HG03095 (cell line): Measurements from ENCODE around the gene NPIPB8.
"Not testable (repeated sequence)": the region's sequence is repeated elsewhere in the genome, so short reads cannot be mapped to it uniquely, and the experiment has no call there.

Experiments
- ATAC-seq: cut with Tn5 transposase; IDR thresholded peaks from one replicate; pipeline ENCODE4 v1.9.1; 2021; ENCODE audit warnings: moderate library complexity; ENCODE audit not compliant: unreplicated experiment

Gene NPIPB8

DNA sequence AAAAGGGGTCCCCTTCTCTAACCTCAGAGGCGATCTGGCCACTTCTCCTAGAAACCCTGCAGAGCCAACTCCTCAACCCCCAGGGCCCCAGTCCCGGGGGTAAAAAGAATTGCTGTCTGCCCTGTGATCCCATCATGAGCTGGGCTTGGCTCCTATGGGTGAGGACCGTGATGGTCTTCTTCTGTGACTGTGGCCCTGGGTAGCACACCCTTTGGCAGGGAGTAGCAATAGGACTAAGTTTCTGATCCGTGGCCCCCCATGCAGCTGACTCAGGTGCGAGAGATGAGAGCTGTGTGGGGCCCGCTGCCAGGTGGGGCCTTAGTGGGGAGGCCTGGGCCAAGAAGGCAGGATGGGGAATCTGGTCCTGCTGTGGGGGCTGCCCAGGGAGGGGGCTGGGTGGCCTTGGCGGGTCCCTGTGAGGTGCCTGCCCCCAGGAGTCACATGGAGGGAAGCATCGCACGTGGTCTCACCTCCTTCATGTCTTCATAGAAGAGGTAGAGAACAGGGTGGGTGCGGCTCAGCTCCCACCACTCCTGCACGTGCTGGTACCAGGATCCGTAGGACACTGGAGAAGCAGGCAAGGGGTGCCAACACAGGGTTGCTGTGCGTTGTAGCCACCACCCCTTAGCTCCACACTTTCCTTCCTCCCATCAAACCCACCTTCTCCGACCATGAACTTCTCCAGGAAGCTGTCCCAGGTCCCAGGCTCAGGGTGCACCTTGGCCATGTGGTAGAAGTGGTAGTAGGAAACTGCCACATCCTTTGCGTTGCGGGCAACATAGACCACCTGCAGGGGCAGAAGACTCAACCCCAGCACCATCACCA, 31.4 kb upstream of the NPIPB8 start:
- ATAC-seq: no peak

DNA sequence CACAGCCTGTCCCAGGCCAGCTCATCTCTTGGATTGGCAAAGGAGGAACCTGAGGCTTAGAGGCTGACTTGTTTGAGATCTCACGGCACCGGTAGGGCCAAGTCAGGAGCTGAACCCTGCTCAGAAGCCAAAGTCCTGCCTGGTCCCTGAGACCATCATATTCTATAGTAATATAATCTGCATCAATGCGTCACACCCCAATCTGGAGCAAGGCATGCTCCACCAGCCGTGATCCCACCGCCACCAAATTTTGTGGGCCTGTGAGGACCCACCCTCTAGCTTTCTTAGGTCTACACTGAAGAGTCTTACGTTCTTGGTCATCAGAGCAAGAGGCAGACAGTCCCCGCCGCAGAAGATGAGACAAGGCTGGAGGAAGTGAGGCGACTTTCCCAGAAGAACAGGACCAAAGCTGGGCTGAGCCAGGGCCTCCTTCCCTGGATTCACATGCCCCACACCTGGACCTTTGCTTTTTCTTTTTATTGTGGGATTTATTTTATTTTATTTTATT, 30.7 kb upstream of the NPIPB8 start:
- no peak for ATAC-seq

DNA sequence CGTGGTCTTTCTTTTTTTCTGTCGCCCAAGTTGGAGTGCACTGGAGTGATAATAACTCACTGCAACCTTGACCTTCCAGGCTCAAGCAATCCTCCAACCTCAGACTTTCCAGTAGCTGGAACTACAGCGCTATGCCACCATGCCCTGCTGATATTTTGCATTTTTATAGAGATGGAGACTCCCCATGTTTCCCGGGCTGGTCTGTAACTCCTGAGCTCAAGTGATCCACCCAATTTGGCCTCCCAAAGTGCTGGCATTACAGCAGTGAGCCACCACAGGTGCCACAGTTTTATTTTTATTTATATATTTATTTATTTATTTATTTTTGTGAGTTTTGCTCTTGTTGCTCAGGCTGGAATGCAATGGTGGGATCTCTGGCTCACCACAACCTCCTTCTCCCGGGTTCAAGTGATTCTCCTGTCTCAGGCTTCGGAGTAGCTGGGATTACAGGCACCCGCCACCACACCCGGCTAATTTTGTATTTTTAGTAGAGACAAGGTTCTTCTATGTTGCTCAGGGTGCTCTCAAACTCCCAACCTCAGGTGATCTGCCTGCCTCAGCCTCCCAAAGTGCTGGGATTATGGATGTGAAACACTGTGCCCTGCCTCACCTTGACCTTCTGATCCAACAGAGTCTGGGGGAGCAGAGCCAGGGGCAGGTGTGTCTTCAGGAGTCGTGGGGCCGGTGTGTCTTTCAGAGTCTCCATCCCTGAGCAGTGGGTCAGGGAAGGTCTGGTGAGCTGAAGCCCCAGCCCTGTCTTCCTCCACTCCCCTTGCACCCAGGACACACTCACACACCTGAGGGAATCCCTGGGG, 30.0 kb upstream of the NPIPB8 start:
- not testable (repeated sequence) for ATAC-seq

DNA sequence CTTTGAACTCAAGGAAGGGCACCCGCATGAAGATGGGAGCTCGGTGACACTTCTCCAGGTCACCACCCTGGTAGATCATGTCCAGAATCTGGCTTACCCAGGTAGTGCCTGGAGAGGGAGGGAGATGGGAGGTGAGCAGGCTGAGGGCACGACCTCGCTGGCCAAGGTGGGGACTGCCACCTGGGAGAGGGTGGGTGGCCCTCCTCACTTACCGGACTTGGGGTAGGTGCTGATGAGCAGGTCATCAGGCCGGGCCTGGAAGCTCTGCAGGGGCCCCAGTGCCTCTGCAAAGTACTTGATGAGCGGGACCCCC, 29.4 kb upstream of the NPIPB8 start:
- not testable (repeated sequence) for ATAC-seq

DNA sequence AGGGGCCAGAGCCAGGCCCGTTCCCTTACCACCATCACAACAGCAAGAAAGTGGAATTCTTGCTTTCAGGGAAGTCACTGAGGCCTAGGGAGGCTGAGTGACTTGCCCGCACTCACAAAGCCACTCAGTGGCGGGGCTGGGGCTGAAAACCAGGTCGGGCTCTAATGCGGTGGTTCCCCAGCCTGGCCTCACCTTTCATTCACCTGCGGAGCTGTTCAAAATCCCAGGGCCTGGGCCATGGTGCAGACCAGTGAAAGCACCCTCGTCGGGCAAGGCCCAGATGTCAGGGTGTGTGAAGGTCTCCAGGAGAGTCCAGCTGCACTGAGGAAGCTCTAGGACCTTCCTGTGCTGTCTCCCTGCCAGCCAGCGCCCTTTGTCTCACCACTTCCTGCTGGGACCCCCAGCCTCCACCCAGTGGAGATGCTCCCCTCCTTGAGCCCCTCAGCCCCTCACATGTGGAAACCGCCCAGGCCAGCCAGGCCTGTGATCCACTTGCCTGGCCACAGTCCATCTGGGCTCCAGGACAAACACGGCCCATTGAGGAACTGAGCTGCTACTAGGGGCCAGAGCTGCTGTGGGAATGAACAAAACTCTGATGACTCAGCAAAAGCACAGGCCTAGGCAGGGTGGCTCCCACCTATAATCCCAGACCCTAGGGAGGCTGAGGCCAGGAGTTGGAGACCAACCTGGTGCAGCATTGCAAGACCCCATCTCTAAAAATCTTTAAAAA, 28.8 kb upstream of the NPIPB8 start:
- ATAC-seq: not testable (repeated sequence)

DNA sequence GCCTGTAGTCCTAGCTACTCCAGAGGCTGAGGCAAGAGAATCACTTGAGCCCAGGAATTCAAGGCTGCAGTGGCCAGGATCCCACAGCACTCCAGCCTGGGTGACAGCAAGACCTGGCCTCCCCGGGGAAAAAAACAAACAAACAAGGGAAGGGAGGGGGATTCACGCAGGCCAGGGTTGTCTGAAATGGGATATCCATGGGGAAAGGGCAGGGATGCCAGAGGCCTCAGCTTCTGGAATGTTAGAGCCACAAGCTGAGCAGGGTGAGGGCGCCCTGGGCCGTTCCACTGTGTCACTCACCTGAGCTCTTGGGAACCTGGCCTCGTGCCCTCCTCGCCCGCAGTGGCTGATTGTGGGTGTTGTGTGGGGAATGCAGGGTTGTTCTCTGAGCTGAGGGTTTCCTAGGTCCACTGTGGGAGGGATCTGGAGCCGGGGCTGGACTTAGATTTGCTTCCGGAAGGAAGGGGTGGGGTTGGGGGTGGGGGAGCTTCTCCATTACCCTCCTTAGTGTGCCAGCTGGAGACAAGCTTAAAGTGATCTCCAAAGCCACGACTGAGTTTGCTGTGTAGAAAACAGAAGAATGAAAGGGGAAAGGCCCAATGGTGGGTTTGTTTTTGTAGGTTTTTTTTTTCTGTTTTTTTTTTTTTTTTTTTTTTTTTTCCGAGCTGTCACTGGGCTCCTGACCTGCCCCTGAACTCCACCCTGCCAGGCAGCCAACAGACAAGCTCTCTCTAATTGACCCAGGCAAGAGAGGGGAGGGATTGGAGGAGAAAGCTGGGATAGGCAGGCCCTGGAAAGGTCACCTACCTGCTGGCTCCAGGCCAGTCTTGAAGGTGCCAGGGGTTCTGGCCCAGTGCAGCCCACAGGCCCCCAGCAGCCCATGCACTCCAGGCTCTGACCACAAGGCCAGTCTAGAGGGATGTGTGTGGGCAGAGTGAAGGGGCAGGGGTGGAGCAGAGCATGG, 28.0 kb upstream of the NPIPB8 start, which contains the start of gene SULT1A1:
TSS of gene SULT1A1 (minus strand) at position 414 of the 964 bp plus-strand sequence. CDS start 1,189 bp downstream, outside the sequence.
- no peak for ATAC-seq

DNA sequence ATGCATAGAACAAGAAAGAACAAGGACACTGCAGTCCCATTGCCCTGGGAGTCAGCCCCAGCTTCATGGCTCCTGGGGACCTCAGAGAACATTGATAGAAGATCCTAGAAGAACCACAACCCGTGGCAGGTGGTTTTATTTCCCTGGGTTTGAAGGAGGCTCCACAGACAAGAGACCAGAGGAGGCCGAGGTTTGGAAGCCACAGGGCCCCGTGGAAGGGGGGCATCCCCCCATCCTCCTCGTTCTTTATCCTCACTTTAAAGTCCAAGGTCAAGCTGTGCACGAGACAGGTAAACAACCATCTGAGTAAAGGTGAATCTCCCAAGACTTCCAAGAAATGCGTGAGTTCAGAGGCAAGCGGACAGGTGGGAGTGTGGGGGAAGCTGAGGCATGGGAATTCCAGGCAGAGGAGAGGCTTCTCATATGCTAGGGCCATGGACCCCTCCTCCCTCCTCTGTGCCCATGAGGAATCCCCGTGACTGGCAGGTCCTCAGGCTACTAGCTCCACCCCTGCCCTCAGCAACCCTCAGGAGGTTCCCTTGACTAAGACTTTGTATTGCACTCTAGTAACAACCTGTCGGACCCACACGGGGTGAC, 27.2 kb upstream of the NPIPB8 start:
- no peak for ATAC-seq

DNA sequence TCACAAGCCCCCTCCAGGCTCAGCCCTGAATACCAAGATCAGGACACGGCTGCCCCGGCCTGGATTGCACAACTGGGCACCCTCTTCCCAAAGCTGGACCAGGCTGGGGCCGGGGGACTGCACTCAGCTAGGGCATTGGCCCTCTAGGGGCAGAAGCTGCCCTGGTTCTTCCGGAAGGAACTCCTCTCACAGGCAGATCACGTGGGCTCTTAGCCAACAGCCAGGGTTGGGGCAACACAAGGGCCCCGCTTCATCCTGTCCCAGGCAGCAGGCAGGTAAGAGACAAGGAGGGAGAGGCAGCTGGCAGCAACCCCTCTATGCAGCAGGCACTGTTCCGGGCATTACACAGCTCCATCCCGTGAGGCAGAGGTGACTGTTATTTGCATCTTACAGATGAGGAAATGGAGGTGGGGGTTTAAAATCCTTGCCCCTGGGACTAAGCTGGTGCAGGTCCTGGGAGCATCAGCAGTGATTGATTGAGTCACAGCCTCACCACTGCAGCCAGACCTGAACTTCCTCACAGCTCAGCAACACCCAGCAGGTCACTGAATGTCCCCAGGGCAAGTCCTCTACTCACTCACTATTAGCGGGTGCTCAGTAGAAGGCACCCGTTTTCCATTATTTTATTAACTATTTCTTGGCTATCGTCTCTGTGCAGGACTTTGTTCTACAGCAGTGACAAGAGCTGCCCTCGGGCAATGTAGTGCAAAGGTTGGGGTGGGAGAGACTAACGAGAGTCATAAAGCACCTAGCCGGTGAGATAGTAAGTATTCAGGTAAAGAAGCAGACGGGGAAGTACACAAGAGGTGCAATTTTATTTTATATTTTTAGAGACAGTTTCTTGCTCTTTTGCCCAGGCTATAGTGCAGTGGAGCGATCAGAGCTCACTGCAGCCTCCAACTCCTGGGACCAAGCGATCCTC, 25.2 kb upstream of the NPIPB8 start:
- ATAC-seq: not testable (repeated sequence)

DNA sequence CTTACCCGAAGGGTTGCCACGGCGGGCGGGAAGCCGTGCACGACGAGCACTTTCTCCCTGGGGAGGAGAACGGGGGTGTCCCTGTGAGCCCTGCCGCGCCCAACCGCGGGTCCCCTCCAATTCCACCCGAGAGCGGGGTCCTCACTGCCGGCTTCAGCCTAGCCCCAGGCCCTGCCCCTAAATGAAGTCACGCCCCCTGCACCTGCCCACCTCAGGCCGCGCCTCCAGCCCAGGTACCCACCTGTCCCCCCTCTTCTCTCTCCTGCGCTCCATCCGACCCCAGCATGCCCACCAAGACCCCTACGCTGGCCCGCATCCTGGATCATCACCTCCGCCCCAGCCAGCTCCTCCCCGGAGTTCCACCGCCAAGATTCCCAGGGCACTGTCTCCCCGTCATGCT, 24.0 kb upstream of the NPIPB8 start:
- ATAC-seq: not testable (repeated sequence)

DNA sequence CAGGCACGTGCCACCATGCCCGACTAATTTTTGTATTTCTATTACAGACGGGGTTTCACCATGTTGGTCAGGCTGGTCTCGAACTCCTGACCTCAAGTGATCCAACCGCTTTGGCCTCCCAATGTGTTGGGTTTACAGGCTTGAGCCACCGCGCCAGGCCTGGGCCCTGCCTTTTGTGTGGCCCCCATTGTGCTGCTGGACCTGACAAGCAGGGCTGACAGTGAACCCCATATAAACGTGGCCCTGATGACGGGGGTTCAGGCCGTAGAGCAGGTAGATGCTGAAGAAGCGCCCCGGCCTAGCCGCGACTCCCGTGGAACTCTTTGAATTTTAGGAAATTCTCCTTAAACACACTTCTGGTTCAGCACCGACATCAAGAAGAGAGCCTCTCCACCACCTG, 23.3 kb upstream of the NPIPB8 start:
- not testable (repeated sequence) for ATAC-seq

DNA sequence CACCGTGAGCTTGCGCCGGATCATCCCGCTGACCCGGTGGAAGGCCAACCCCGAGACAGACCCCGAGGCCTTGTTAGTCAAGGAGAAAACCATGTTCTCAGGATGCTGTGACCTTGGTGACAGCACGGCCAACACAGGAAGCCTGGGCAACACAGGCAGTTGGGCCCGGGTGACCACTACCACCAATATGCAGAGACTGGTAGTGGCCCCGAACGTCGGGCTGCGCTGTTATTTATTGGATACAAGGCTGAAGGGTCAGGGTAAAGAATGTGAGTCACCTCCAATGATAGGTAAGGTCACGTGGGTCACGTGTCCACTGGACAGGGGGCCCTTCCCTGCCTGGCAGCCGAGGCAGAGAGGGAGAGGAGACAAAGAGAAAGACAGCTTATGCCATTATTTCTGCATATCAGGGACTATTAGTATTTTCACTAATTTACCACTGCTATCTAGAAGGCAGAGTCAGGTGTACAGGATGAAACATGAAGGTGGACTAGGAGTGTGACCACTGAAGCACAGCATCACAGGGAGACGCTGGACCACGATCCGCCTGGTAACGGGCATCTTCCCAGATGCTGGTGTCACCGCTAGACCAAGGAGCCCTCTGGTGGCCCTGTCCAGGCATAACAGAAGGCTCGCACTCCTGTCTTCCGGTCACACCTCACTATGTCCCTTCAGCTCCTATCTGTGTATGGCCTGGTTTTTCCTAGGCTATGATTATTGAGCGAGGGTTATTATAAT, 22.2 kb upstream of the NPIPB8 start:
- ATAC-seq: not testable (repeated sequence)

DNA sequence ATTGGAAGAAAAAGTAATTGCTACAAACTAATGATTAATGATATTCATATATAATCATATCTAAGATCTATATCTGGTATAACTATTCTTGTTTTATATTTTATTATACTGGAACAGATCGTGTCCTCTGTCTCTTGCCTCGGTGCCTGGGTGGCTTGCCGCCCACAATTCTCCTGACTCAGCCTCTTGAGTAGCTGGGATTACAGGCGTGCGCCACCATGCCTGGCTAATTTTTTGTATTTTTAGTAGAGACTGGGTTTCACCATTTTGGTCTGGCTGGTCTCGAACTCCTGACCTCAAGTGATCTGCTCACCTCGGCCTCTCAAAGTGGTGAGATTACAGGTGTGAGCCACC, 21.7 kb upstream of the NPIPB8 start:
- ATAC-seq: not testable (repeated sequence)

DNA sequence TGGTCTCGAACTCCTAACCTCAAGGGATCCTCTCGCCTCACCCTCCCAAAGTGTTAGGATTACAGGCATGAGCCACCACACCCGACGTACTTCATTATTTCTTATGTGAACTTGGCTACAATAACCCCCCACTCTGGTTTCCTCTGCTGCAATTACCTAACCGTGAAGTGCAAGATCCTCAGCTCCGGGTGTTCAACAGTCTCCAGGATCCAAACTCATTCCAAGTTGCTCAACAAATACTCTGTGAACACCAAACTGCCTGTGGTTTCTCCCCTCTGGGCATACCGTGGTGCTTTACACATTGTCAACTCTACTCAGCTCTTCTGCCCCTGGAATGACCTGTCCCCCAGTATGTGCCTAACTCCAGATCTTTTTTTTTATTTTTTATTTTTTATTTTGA, 21.2 kb upstream of the NPIPB8 start:
- ATAC-seq: no peak

DNA sequence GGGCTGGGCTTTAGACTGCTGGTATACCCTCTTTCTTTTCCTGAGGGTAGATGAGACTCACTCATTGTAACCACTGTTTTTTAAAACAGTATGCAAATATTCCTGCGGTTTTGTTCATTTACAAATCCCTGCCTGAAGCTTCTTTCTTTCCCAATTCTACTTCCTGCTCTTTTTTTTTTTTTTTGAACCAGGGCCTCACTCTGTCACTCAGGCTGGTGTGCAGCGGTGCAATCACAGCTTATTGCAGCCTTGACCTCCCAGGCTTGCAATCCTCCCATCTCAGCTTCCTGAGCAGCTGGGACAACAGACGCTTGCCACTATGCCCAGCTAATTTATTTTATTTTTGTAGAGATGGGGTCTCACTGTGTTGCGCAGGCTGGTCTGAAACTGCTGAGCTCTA, 20.0 kb upstream of the NPIPB8 start:
- no peak for ATAC-seq

DNA sequence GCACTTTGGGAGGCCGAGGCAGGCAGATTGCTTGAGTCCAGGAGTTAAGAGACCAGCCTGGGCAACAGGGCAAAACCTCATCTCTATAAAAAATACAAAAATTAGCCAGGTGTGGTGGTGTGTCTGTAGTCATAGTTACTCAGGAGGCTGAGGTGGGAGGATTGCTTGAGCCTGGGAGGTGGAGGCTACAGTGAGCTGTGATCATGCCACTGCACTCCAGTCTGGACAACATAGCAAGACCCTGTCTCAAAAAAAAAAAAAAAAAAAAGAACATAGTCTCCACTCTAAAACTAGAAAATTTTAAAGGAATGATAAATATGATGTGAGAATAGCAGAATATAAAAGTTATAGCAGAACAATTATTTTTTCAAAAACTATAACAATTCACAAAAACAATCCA, 17.5 kb upstream of the NPIPB8 start:
- not testable (repeated sequence) for ATAC-seq

DNA sequence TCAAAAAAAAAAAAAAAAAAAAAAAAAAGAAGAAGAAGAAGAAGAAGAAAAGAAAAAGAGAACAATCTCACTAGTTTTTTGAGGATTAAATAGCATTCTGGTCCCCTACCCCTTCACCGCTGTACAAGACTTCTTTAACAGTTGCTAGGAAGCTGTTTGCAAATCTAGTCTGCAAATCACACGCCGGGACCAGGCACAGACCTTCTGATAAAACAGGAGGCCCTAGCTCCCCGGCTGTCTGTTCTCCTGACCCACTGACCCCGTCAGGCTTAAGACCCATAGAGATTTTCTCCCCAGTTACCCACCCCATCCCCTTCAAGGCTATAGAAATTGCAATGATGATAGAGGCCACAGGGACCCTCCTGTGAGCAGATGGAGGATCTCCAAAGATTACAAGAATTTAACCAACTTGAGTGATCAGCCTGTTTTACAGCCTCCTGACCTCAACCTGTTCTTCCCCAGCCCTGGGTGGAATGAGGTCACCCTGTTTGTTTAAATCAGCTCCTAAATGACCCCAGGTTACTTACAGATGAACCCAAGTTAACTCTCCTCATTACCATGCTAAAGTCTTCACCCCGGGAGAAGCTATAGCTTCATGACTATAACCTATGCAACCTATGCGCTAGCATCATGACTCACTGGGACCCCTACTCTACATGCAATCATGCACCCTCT, 16.2 kb upstream of the NPIPB8 start:
- ATAC-seq: no peak

DNA sequence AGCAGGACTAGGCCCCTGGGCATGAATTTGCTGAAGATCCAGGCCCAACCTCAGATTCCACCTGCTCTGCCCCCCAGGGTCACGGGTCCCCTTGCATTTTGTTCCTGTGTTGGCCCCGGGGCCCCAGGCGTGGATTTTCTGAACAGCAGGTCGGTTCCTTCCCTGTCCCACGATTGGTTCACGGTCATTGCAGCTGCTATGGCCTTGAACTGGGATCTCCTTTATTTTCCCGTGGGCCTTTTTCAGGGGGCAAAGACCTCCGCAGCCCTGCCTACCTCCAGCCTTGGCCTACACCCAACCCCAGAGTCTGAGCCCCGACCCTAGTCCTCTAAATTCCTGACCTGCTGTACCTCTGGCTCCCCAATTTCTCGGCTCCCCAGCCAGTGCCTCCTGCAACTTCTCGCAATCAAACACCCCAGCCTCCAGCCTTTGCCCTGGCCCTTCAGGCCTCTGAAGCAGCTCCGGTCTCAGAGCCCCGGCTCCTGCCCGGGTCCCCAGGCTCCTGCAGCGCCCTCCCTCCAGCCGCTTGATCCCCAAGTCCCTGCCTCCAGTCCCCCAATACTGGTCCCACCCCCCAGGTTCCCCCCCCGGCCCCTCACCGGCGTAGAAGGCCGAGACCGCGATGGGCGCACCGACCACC, 15.2 kb upstream of the NPIPB8 start:
- ATAC-seq: not testable (repeated sequence)
